Activated CD4-positive, alpha-beta T cell treated with anti-CD3 and anti-CD28 coated beads for 4 hours (primary cell): Measurements from ENCODE around the gene MCAM.

Source experiments
- DNase-seq, 2 donors: peaks; one replicate each; pipeline ENCODE4 v3.0.0-alpha.2; 2020

Gene MCAM

GRCh38 chr11:119345685-119346084 is 28.8 kb upstream of the MCAM start:
- no peak for DNase-seq

- DNase-seq, result no peak
Observed at GRCh38 chr11:119344291-119345010, 27.5 kb upstream of the MCAM start.

DNA sequence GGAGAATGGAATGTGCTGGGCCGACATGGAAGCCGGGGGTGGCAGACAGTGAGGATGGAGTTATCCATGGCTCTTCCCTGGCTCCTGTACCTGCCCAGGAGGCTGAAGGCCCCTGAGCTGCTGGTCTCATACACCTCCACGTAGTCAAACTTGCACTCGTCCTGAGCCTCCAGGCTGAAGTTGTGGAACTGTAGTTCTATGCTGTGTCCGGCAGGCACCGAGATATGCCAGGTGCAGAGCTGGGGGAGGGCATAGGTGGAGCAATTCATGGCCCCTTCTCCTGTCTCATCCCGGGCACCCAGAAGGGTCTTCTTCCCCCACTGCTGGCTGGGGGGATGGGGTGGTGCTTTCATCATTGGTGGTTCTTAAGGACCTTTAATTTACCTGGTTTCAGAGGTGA is 26.8 kb upstream of the MCAM start:
- no peak for DNase-seq

DNA sequence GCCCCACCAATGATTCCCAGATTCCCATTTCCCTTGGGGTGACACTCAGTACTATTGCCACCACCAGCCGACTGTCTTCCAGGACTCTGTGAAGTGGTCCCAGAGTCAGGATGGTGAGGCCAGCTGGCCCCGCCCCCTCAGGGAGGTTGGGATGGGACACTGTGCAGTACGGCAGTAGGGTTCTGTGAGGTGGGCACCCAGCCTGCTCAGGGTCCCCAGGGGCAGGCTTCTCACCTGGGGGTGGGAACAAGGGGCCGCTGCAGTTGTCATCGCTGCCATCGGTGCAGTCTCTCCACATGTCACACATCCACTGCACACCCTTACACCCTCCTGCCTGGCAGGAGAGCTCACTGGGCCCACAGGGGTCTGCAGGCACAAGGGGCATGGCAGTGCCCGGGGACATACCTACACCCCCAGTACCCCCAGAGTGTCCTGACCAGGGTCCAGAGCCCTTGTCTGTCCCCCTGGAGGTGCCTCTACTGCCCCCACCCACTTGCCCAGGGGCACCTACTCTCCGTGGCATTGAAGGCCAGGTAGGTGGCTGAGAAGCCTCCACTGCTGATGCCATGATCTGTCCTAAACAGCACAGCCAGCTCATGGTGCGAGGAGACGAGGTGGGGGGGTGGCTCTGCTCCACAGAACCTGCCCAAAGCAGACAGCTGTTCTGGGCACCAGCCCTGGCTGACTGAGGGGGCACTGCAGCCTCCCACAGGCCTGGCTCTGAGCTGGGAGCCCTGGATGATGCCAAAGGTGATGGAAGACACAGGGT is 25.6 kb upstream of the MCAM start:
- no peak for DNase-seq

GRCh38 chr11:119342023-119342300 is 25.0 kb upstream of the MCAM start:
- no peak for DNase-seq

DNA sequence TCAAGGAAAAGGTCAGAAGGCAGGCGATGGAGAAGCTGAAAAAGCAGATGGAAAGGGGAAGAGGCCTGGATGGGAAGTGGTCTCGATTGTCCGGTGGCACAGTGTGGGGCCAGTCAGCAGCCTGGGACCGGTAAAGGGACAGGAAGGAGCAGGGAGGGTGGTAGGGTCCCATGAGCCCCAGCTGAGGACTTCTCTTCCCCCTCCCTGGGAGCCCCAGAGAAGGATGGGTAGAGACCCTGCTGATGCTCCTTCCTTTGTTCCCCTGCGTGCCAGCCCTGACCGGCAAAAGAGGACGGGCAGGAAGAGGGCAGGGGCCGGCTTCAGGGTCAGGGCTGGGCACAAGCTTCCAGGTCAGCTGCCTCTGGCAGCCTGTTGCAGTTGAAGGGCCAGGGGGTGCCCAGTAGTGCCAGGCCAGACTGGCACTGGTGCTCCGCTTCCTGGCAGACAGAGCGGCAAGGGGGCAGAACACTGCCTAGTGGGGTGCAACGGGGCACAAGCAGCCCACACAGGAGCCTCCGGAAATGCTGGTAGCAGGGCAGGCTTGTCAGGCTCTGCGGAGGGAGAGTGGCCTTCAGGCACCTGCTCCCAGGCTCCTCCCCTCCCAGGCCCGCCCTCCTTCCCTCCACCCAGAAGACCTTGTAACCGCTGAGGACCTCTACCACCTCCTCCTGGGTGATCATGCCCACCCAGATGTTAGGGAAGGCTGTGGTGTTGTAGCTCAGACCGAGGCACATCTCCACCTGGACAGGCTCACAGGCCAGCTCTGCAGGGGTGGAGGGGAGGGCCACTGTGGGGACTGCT is 24.5 kb upstream of the MCAM start:
- DNase-seq, result no peak

- DNase-seq, result no peak
Observed at GRCh38 chr11:119340335-119341221, 23.6 kb upstream of the MCAM start, which contains the start of gene C1QTNF5. TSS of gene C1QTNF5 (minus strand) at chr11:119340883. CDS start at chr11:119340397, 486 bp downstream.

- no peak for DNase-seq
Observed at GRCh38 chr11:119339589-119340334, 22.8 kb upstream of the MCAM start.

- DNase-seq, result no peak
Observed at GRCh38 chr11:119338965-119339588, 22.1 kb upstream of the MCAM start.

DNA sequence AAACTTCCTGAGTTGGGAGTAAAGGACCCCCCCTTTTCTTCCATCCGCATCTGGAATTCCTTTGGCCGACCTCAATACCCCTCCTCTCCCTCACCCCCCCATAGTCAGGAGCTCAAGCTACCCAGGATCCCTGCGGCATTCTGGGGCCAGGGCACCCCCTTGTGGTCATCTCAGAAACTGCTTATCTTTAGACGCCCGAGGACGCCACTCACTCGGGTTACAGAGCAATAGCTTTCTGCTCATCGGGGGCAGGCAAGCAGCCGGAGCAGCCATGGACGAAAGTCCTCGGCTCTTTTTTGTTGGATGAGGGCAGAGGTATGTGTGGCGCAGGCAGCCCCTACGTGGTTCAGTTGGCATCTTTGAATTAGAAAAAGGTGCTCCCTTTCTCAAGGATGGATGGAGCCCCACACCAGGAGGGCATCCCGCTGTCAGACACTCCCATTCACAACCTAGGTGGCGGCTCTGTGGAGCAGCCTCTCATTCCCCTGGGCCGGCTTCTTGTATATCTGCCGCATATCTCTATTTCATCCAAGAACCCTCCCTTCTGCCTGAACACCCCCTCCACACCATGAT is 21.5 kb upstream of the MCAM start:
- peak; percentile 53 to 68 for DNase-seq

GRCh38 chr11:119337581-119338317 is 20.8 kb upstream of the MCAM start:
- no peak for DNase-seq

GRCh38 chr11:119336744-119337469 is 20.0 kb upstream of the MCAM start:
- DNase-seq, result no peak

- no peak for DNase-seq
Observed at GRCh38 chr11:119335655-119336543, 19.0 kb upstream of the MCAM start.

- no peak for DNase-seq
Observed at GRCh38 chr11:119335091-119335654, 18.2 kb upstream of the MCAM start.

GRCh38 chr11:119334174-119334930 is 17.4 kb upstream of the MCAM start, which contains the start of gene RNF26:
TSS of gene RNF26 (plus strand) at chr11:119334527. CDS start at chr11:119335123, 596 bp downstream.
- DNase-seq, result peak; percentile 92 to 95

DNA sequence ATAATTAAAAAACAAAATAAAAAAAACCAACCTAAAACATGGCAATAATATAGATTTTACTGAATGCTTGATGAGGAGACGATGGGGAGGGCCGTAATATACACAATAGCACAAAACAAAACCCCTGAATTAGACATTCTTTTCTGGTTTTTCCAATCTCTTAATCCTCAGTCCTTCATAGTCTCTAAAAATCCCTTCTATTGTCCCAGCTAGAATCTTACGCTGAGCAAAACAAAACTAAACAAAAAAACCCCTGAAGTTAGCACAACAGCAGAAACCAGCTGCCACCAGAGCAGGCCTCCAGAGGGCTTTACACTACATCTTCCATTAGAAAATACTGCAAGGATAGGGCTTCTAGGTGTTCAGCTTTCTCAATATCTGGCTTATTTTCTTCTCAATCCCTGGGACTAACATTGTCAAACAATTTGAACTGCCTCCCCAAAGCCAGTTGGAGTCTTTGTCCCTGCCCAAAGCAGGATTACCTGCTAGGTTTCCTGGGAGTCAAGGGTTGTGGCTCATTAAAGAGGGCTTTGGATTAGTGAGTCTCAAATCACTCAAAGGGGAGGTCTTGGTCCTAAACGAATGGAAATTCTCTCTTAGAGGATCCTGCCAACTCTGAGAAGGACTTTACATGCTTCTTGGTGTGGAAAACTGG is 15.3 kb upstream of the MCAM start:
- no peak for DNase-seq

DNA sequence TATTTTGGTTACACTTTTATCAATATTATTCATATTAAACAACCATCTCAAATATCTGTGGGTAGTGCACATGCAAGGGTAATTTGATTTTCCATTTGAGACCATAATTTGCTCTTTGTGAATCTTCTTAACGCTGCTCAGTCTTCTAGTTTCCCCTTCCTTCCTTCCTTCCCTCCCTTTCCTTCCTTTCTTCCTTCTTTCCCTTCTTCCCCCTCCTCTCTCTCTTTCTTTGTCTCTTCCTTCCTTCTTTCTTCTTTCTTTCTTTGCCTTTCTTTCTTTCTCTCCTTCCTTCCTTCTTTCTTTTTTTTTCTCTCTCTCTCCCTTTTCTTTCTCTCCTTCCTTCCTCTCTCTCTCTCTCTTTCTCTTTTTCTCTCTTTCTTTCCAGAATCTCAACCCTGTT is 13.3 kb upstream of the MCAM start:
- DNase-seq, result no peak
